ENCODE measurements around the gene HGFAC.

HGFAC gene

DNA sequence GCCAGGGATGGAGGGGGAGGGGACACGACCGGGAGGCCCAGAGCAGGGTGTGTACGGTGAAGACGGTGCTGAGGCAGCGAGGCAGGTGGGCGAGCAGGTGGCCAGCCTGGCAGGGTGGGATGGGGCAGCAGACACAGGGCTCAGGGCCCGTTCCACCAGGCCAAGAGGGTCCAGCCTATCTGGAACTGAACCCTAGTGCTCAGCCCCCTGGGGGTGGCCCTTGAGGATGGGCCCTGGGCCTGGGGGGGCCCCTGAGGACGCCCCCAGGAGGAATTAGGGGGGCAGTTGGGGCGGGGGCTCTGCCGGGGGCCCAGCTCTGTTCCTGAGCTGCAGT lies 3.0 kb upstream of the HGFAC start:
- DNase-seq (ENCODE audit: extremely low read depth, insufficient read length) = no peak
- TF ChIP-seq CTCF (IDR thresholded peaks at IDR 0.05; ENCODE audit: insufficient read depth, low read length, poor library complexity, severe bottlenecking) = no peak
- no peaks in the 10 kb centered on the region; the same call in 1 of the 2 replicates for H3K27me3 ChIP-seq (replicated peaks; ENCODE audit: control insufficient read depth, insufficient read depth, low read length)
- no peaks in the 10 kb centered on the region for H3K36me3 ChIP-seq (ENCODE audit: control insufficient read depth, insufficient read depth, low read length)
- H3K4me3 ChIP-seq (replicated peaks; ENCODE audit: low read depth, low read length) = no peak overlapping the region

DNA sequence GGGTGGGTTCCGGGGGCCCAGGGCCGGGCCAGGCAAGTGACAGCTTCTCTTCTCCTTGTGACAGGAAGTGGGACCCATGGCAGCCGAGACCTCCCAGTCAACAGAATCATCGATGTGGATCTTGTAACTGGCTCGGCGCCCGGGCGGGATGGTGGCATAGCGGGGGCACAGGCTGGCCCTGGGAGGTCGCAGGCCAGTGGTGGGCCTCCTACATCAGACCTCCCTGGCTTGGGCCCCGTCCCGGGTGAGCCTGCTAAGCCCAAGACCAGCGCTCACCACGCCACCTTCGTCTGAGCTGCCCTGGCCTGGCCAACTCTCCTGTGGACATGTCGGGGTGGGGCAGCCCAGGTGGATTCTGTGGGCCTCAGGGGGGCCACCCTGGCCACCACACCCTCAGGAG lies 2.4 kb upstream of the HGFAC start:
- Histone ChIP-seq H3K4me3 (replicated peaks; ENCODE audit: low read depth, low read length) (no peak overlapping the region), H3K36me3 (ENCODE audit: control insufficient read depth, insufficient read depth, low read length) (no peaks in the 10 kb centered on the region), H3K27me3 (replicated peaks; ENCODE audit: control insufficient read depth, insufficient read depth, low read length) (no peaks in the 10 kb centered on the region)
- no peak for DNase-seq (ENCODE audit: extremely low read depth, insufficient read length)
- TF ChIP-seq CTCF (IDR thresholded peaks at IDR 0.05; ENCODE audit: insufficient read depth, low read length, poor library complexity, severe bottlenecking) = no peak

- no peak for DNase-seq (ENCODE audit: extremely low read depth, insufficient read length)
- no peaks in the 10 kb centered on the region for H3K36me3 ChIP-seq (ENCODE audit: control insufficient read depth, insufficient read depth, low read length)
- no peak for TF ChIP-seq CTCF (IDR thresholded peaks at IDR 0.05; ENCODE audit: insufficient read depth, low read length, poor library complexity, severe bottlenecking)
- H3K4me3 ChIP-seq (replicated peaks; ENCODE audit: low read depth, low read length) = no peak overlapping the region
- H3K27me3 ChIP-seq (replicated peaks; ENCODE audit: control insufficient read depth, insufficient read depth, low read length) = no peaks in the 10 kb centered on the region
These were observed 1.8 kb upstream of the HGFAC start for GRCh38 chr4:3440011-3440410.

GRCh38 chr4:3440979-3441500 lies 728 bp upstream of the HGFAC start:
- H3K27me3 ChIP-seq (replicated peaks; ENCODE audit: control insufficient read depth, insufficient read depth, low read length) = no peaks in the 10 kb centered on the region
- H3K36me3 ChIP-seq (ENCODE audit: control insufficient read depth, insufficient read depth, low read length) = no peaks in the 10 kb centered on the region
- no peak for TF ChIP-seq CTCF (IDR thresholded peaks at IDR 0.05; ENCODE audit: insufficient read depth, low read length, poor library complexity, severe bottlenecking)
- no peak for DNase-seq (ENCODE audit: extremely low read depth, insufficient read length)
- H3K4me3 ChIP-seq (replicated peaks; ENCODE audit: low read depth, low read length) = no peak overlapping the region

DNA sequence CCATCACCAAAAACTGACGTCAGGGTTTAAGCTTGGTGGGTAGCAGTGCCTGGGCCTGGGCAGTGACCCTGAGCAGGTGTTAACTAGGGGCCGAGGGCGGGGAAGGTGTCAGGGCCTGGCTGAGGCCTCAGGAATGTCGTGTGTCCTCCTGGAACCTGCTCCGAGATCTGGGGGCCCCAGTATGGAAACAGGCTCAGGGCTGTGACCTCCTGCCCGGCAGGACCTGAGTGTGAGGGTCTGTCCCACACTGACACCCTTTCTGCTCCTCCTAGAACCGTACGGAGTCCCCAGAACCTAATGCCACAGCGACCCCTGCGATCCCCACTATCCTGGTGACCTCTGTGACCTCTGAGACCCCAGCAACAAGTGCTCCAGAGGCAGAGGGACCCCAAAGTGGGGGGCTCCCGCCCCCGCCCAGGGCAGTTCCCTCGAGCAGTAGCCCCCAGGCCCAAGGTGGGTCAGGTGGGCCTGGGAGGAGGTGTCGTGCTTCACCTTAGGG lies 741 bp downstream of the HGFAC start:
- no peaks in the 10 kb centered on the region; the same call in 1 of the 2 replicates for H3K27me3 ChIP-seq (replicated peaks; ENCODE audit: control insufficient read depth, insufficient read depth, low read length)
- TF ChIP-seq CTCF (IDR thresholded peaks at IDR 0.05; ENCODE audit: insufficient read depth, low read length, poor library complexity, severe bottlenecking) = no peak
- DNase-seq (ENCODE audit: extremely low read depth, insufficient read length) = no peak
- H3K36me3 ChIP-seq (ENCODE audit: control insufficient read depth, insufficient read depth, low read length) = no peaks in the 10 kb centered on the region
- no peak overlapping the region for H3K4me3 ChIP-seq (replicated peaks; ENCODE audit: low read depth, low read length)
